ENCODE measurements around the gene AP3S2.
A peak's percentile ranks its signal among the peaks of the same experiment; 100 is the strongest.

The AP3S2 gene

DNA sequence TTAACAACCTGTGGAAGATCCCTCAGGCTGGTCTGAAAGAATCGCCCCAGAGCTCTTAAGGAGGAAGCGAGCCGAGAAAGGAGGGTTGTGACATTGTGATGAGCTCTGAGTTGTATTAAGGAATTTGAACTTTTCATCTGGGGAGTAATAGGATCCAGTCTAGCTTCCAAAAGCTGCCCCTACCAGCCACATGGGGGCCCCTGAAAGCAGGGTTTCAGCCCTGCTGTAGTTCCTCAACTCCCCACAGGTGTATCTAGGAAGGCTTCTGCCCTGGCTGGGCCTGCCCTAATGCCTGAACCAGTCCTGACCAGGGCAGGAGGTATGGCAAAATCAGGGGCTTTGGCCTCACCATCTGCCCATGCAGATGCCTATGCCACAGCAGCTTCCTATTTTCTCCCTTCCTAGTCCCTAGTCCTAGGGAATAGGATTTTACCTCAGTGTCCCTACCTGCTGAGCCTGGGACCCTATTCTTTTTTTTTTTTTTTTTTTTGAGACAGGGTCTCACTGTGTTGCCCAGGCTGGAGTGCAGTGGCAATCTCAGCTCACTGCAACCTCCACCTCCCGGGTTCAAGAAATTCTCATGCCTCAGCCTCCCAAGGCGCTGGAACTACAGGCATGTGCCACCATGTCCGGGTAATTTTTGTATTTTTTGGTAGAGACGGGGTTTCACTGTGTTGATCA is 5.0 kb upstream of the AP3S2 start:
- no peak for TF ChIP-seq EZH2 (optimal IDR thresholded peaks at IDR 0.05; ENCODE audit: low read depth, low read length)
- TF ChIP-seq, protein P1, sequence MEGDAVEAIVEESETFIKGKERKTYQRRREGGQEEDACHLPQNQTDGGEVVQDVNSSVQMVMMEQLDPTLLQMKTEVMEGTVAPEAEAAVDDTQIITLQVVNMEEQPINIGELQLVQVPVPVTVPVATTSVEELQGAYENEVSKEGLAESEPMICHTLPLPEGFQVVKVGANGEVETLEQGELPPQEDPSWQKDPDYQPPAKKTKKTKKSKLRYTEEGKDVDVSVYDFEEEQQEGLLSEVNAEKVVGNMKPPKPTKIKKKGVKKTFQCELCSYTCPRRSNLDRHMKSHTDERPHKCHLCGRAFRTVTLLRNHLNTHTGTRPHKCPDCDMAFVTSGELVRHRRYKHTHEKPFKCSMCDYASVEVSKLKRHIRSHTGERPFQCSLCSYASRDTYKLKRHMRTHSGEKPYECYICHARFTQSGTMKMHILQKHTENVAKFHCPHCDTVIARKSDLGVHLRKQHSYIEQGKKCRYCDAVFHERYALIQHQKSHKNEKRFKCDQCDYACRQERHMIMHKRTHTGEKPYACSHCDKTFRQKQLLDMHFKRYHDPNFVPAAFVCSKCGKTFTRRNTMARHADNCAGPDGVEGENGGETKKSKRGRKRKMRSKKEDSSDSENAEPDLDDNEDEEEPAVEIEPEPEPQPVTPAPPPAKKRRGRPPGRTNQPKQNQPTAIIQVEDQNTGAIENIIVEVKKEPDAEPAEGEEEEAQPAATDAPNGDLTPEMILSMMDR (IDR thresholded peaks at IDR 0.05; ENCODE audit: low read length), result peak; percentile 96
- TF ChIP-seq EZH2phosphoT487 (IDR thresholded peaks at IDR 0.05; ENCODE audit: low read length), result no peak
- Histone ChIP-seq H3K36me3 (replicated peaks; ENCODE audit: insufficient read depth, low read length) (no peaks in the 10 kb centered on the region), H3K27me3 (replicated peaks; ENCODE audit: insufficient read depth, low read length) (no peaks in the 10 kb centered on the region), H3K9ac (ENCODE audit: low read length) (no peak overlapping the region), H3K9me2 (replicated peaks; ENCODE audit: insufficient read depth, low read length) (no peaks in the 10 kb centered on the region), H3K27ac (ENCODE audit: low read length) (no peak overlapping the region), H3K4me3 (ENCODE audit: low read length) (no peak overlapping the region), H3K4me2 (ENCODE audit: low read depth, low read length) (no peak overlapping the region), H3K4me1 (ENCODE audit: low read length) (peaks cover 4% of the 10 kb centered on the region), H3K79me2 (ENCODE audit: low read length) (peaks cover under 1% of the 10 kb centered on the region; the same call in 1 of the 2 replicates), H3K9me3 (replicated peaks; ENCODE audit: insufficient read depth, low read length) (no peaks in the 10 kb centered on the region), H4K20me1 (ENCODE audit: insufficient read depth, low read length) (no peaks in the 10 kb centered on the region), H2AFZ (ENCODE audit: low read length) (peak overlapping the region; percentile 48), H3F3A (ENCODE audit: insufficient read depth, low read length) (0 out of 2 replicates have a peak, but pooled peaks cover 3% of the 10 kb centered on the region)
- DNase-seq, result peak; percentile 84

DNA sequence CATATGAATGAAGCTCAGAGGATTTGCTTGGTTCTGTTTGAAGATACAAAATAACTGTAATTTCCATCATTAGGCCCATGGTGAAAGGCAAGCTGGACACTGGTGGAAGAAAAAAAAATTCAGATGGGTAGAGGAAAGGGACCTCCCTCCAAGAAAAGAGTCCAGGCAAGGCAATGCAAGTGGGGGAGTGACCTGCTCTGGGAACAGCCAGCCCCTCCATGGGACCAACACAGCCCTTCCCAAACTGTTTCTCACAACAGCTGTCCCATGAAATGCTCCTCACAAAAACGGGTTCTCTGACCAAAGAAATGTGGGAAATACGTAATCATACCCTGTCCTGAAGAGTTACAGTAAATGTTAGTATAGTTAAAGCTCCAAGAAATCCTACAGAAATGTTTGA is 4.4 kb upstream of the AP3S2 start:
- Histone ChIP-seq H3K36me3 (replicated peaks; ENCODE audit: insufficient read depth, low read length) (no peaks in the 10 kb centered on the region), H4K20me1 (ENCODE audit: insufficient read depth, low read length) (no peaks in the 10 kb centered on the region), H3K9me2 (replicated peaks; ENCODE audit: insufficient read depth, low read length) (no peaks in the 10 kb centered on the region), H3K27me3 (replicated peaks; ENCODE audit: insufficient read depth, low read length) (no peaks in the 10 kb centered on the region), H3K9ac (ENCODE audit: low read length) (no peak overlapping the region), H3K9me3 (replicated peaks; ENCODE audit: insufficient read depth, low read length) (no peaks in the 10 kb centered on the region), H3K4me1 (ENCODE audit: low read length) (peaks cover 4% of the 10 kb centered on the region), H3K79me2 (ENCODE audit: low read length) (peaks cover 6% of the 10 kb centered on the region), H3K4me2 (ENCODE audit: low read depth, low read length) (no peak overlapping the region), H2AFZ (ENCODE audit: low read length) (peak overlapping the region; percentile 48), H3K27ac (ENCODE audit: low read length) (no peak overlapping the region), H3F3A (ENCODE audit: insufficient read depth, low read length) (peaks cover 9% of the 10 kb centered on the region; the same call in 1 of the 2 replicates), H3K4me3 (ENCODE audit: low read length) (no peak overlapping the region)
- no peak for DNase-seq
- TF ChIP-seq, protein P1 (IDR thresholded peaks at IDR 0.05; ENCODE audit: low read length), result no peak
- no peak for TF ChIP-seq EZH2 (optimal IDR thresholded peaks at IDR 0.05; ENCODE audit: low read depth, low read length)
- TF ChIP-seq EZH2phosphoT487 (IDR thresholded peaks at IDR 0.05; ENCODE audit: low read length), result no peak

DNA sequence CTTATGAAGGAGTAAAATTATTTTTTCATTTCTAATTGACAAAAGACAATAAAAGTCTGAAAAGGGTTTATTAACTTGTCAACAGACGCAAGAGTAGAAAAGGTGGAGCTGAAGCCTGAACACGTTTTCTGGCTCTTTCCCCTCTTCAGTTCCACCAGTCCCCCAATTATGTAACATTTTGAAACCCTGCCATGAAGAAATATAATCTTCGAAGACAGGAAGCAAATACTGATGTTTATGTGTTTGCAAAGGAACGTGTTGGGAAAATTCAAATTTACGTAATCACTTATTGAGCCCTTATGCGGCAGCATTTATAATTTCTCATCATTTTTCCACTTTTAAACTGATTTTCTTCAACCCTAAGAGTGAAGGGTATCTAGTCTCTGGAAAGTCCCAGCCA is 767 bp downstream of the AP3S2 start:
- Histone ChIP-seq H2AFZ (ENCODE audit: low read length) (no peak overlapping the region; the same call in 1 of the 2 replicates), H3K9ac (ENCODE audit: low read length) (peak overlapping the region; percentile 88), H3K27me3 (replicated peaks; ENCODE audit: insufficient read depth, low read length) (no peaks in the 10 kb centered on the region), H4K20me1 (ENCODE audit: insufficient read depth, low read length) (no peaks in the 10 kb centered on the region), H3K79me2 (ENCODE audit: low read length) (peaks cover 45% of the 10 kb centered on the region), H3K9me3 (replicated peaks; ENCODE audit: insufficient read depth, low read length) (no peaks in the 10 kb centered on the region), H3K4me1 (ENCODE audit: low read length) (peaks cover 26% of the 10 kb centered on the region), H3F3A (ENCODE audit: insufficient read depth, low read length) (peaks cover 32% of the 10 kb centered on the region), H3K4me3 (ENCODE audit: low read length) (peak overlapping the region; percentile 91), H3K36me3 (replicated peaks; ENCODE audit: insufficient read depth, low read length) (no peaks in the 10 kb centered on the region), H3K27ac (ENCODE audit: low read length) (peak overlapping the region; percentile 87; the same call in 1 of the 2 replicates), H3K4me2 (ENCODE audit: low read depth, low read length) (peak overlapping the region; percentile 79), H3K9me2 (replicated peaks; ENCODE audit: insufficient read depth, low read length) (no peaks in the 10 kb centered on the region)
- DNase-seq, result no peak
- TF ChIP-seq EZH2 (optimal IDR thresholded peaks at IDR 0.05; ENCODE audit: low read depth, low read length), result no peak
- no peak for TF ChIP-seq EZH2phosphoT487 (IDR thresholded peaks at IDR 0.05; ENCODE audit: low read length)
- TF ChIP-seq, protein P1 (IDR thresholded peaks at IDR 0.05; ENCODE audit: low read length), result no peak
